ENCODE measurements around the gene LRRC32.

DNA sequence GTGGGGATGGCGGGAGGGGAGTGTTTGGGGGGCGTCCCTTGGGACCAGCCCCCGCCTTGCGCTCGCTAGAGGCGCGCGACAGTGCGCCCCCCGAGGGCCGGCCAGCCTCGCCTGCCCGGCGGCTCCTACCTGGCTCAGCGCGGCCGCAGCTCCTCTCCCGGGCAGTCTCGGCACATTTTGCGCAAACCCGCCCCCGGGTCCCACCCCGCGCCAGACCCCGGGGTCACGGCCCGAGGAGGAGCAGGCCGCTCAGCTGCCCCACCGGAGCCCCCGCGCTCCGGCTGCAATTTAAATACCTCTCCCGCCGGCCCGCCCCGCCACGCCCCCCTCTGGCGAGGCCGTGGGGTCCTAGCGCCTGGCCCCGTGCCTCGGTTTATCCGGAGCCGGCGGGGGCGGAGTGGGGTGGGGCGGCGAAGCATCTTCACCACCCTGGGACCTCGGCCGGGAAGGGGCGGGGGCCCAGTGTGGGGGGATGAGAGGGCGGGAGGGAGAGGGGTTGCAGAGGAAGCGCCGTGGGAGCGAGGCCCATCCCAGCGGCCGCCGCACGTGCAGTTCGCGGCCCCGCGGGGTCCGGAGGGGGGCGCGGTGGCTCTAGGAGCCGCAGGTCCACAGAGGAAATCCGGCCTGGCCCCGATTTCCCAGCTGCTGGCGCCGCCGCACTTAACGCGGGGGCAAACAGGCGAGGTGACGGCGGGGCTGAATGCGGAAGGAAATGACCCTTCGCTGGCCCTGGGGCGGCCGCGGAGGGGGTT, at the start of gene LRRC32:
- TF ChIP-seq CTCF (IDR thresholded peaks at IDR 0.05 in 4 of 5, conservative IDR thresholded peaks at IDR 0.05 in 1 of 5) (no peak), POLR2A (IDR thresholded peaks at IDR 0.05) (peak; percentile 40 to 69)
